Measurements from ENCODE around the gene IGFL1.
"Not testable (repeated sequence)": the region's sequence is repeated elsewhere in the genome, so short reads cannot be mapped to it uniquely, and the experiment has no call there.

The IGFL1 gene

DNA sequence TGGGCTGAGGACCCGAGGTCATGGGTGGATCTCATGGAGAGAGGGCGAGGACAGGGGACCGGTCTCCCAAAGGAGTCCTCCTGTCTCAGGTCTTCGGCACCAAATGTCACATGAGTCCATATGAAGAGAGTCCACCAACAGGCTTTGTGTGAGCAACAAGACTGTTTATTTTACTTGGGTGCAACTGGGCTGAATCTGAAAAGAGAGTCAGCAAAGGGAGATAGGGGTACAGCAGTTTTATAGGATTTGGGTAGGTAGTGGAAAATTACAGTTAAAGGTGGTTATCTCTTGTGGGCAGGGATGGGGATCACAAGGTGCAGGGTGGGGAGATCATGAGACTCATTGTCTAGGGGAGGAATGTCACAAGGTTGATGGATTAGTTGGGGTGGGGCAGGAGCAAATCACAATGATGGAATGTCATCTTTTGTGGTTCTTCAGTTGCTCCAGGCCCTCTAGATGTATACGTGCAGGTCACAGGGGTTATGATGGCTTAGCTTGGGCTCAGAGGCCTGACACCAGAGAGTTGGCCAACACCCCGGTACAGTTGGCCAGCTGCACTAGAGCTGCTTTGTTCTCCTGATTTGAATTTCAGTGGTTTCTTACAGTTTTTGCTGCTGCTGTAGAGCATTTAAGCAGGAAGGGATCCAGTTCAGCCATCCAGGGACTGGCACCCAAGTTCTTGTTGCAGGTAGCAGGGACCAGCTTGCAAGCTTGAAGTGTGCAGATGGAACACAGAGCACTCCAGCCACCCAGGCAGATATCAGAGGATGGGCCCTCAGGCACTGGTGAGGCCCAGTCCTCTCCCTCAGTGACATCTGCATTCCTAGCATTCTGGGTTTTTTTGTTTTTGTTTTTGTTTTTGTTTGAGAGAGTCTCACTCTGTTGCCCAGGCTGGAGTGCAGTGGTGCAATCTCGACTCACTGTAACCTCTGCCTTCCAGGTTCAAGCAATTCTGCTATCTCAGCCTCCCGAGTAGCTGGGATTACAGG is 26.4 kb upstream of the IGFL1 start:
- DNase-seq, result no peak

DNA sequence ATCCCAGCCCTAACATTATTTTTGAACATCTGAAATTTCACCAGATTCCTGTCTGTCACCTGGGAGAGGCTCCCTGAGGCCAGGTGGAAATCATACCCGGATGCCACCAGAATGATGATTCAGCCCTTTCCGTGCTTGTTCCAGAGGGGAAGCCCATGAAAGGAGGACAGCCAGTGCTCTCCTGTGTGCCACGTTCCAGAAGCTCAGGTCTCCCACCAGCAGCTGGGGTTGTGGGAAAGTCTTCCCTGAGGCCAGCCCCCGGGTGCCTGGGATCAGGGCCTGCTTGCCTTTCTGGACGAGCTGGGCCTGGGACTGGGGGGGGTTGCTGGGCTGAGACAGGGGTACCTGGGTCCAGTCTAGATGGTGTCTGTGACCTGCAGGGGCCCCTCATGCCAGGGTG is 25.5 kb upstream of the IGFL1 start:
- no peak for DNase-seq

GRCh38 chr19:46205183-46205984 is 24.2 kb upstream of the IGFL1 start:
- no peak for DNase-seq

DNA sequence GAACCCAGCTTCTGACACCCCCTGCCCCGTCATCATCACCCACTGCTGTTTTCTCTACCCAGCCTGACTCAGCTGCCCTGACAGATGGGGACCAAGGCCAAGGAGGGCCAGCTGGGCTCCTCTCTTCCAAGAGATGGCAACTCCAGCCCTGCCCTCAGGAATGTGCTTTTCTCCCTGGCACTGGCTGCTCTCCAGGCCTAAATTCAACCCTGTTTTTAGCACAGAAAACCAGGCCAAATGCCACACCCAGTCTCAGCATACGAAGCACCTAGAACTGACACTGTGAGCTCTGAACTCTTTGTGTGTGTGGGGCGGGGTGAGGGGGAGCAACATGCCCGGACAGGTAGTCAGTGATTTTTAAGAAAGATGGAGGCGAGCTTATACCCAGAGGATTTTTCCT is 23.4 kb upstream of the IGFL1 start:
- DNase-seq, result no peak

DNA sequence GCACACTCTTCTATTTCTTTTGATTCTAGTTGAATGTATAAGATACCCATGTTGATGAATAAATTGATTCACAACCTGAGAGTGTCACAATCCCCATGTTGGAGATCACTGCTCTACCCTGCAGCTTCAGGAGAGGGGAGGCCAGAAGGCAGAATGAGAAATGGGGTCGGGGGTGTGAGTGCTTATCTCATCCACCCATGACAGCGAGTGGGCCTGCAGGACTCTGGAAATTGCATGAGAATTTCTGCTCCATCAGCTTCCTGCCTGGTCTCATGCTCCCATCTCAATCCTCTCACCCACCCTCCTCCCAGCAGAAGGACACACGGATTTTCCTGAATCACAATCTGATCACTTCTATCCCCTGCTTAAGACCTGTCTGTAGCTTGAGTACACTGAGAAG is 22.9 kb upstream of the IGFL1 start:
- no peak for DNase-seq

GRCh38 chr19:46207858-46208257 is 21.7 kb upstream of the IGFL1 start:
- not testable (repeated sequence) for DNase-seq

DNA sequence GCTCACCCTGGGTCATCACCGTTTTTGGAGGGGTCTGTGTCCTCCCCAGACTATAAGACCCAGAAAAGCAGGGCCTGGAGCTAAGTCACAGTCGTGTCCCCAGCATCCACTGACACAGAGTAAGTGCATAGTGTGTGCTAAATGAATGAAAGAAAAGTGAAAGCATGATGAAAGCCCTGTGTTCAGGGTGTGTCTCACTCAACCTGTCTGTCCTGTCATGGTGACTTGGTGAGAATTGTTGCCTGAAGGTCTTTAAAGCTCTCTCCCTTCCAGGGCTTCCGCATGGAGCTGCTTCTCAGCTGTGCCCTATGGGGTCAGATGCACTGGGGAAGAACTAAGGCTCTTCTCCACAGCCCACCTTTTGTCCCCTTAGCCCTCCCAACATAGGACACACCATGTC is 20.5 kb upstream of the IGFL1 start:
- DNase-seq, result no peak

DNA sequence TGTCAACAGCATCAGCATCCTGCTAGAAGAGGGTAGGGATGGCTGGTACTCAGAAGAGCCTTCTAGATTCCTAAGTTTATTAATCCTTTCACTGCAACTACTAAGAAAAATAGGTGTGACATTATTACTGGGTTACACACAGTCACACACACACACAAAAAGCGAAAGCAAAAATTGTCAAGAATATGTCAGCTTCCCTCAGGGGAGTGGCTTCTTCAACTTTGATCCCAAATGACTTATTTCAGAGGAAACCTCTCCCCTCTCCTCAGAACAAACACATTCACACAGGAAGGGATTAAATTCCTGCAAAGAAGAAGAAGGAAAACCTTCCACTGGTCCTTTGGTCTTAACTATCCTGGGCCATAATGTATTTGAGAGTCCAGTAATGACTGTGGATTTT is 20.1 kb upstream of the IGFL1 start:
- no peak for DNase-seq

DNA sequence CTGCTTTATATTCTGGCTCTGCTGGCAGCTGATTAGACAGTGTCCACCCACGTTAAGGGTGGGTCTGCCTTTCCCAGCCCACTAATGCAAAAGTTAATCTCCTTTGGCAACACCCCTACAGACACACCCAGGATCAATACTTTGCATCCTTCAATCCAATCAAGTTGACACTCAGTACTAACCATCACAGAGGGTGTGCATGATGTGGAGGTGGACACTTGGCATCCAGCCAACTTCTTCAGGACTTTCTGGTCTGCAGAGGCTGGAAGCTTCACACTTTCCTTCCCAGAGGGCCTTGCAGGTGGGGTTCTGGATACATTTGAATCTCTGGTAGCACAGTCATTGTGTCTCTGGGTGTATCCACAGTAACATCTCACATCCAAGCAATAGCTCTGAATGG is 18.9 kb upstream of the IGFL1 start:
- no peak for DNase-seq

DNA sequence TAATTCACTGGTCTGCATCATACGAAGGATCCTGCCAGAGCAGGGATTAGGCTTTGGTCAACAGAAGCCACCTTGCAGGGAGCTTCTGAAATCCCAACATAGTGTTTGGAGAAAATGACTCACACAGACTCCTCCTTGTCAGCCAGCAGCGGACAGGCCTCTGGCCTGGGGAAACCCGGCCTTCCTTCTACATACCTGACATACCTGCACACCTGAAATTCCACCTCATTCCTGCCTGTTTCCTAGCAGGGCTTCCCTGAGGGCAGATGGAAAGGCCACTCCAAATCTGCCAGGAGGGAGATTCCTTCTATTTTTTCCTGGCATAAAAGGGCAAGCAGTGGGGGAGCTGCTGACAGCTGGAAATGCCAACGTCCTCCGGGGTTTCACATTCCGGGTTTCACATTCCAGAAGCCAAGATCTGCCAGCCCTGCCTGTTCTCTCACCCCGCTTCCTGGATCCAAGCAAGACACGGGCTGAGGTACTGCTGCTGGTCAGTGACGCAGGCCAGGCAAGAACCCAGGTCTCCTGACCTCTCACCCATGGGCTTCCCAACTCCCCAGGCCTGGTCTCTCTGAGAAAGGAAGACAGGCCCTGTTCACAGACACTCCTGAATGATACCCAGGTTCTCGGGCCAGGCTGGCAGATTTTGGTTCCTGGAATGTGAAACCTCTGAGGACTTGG is 18.2 kb upstream of the IGFL1 start:
- no peak for DNase-seq

DNA sequence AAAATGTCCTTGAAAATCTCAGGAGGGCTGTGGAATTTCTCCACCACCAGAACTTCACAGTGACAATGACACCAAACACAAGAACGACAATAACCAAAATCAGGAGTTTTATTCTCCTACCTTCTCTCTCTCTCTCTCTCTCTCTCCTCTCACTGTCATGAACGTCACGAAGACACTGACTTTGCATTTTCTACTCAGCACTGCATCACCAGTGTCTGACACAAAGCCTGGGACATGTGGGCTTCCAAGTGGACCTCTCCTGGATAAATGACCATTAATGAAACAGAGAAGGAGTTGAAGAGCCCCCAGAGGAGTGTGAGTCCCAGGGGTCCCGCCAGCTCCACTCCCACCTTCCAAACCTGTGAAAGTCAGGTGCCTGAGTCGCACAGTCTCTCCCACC is 16.9 kb upstream of the IGFL1 start:
- not testable (repeated sequence) for DNase-seq

DNA sequence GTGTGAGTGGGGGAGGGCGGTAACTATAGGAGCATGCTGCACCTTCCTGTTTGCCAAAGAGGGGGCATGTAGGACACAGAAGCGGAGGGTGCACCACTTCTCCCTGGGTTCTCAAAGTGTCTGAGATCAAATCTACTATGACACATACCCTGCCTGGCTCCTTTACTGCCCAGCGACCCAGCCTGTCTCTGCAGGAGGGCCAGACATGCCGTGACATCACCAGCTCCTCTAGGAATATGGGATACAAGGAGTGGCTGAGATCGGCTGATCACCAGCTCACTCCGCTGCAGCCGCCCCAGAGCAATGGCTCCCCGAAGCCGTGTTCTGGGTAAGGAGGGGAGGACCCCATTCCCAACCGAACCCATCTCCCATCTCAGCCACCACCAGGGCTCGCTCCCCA is 16.4 kb upstream of the IGFL1 start:
- DNase-seq, result no peak

DNA sequence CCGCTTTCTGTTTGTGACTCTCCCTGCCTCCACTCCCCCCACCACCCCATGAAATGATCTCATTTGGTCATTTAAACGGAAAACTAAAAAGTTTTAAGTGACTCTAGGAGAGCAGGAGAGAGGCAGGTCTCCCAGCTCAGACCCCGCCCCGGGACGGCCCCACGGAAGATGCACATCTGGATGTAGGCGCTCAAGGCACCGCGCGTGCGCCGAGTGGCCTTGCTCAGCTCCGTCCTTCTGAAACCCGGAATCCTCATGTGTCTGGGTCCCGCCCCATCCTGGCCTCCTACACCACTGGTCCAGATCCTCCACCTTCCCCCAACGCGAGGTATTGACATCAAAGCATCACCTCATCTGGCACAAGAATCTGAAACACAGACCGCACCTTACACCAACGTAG is 15.7 kb upstream of the IGFL1 start:
- DNase-seq, result no peak

DNA sequence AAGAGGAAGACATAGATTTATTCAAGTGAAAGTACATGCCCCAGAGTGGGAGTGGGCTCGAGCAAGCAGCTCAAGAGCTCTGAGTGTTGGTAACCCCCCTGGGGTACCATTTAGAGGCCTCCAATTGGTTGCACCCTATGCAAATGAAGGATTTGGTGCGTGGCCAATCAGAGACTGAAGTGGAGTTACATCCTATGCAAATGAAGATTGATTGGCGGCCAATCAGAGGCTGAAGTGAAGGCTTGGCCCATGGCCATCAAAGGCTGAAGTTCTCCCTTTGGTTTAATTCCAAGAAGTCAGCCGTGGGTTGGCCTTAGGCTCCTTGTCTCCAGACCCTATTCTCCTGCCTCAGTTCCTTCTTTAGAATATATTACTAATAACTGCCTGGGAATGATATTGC is 12.9 kb upstream of the IGFL1 start:
- no peak for DNase-seq

GRCh38 chr19:46217476-46217875 is 12.1 kb upstream of the IGFL1 start:
- no peak for DNase-seq

GRCh38 chr19:46218160-46218559 is 11.4 kb upstream of the IGFL1 start:
- no peak for DNase-seq

- no peak for DNase-seq
Measured at GRCh38 chr19:46220038-46220615, 9.4 kb upstream of the IGFL1 start.

DNA sequence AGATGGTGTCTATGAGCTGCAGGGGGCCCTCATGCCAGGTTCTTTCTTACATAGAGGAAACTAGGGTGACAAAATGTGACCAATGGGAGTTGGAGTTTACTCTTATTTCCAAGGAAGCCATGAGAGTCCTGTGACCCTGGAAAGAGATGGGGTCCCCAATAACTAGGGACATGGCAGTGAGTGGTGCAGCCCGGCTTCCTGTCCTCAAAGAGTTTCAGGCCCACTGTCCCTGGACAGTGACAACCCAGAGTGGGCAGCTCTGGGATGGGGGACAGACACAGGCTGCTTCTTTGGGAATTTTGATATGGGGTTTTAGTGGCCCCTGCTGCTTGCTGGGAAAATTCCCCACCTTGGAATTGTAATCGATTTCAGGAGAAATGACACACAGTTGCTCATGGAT is 8.4 kb upstream of the IGFL1 start:
- no peak for DNase-seq

DNA sequence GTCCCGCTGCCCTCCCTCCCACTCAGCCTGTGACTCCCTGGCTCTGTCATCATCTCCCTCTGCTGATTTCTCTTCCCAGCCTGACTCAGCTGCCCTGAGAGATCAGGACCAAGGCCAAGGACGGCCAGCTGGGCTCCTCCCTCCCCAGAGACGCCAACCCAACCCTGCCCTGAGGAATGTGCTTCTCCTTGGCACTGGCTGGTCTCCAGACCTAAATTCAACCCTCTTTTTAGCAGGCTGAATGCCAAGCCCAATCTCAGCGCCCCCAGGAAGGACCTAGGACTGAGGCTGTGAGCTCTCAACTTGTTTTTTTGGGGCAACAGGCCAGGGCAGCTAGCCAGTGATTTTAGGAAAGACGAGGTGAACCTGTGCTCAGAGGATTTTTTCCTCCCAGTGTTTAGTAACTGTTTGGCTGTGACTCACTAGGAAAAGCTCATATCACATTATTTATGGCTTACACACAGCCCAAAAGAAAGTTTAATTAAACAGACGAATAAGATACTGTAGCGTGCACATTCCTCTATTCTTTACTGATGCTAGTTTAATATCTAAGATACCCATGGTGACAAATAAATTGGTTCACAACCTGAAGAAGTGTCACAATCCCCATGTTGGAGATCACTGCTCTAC is 7.4 kb upstream of the IGFL1 start:
- no peak for DNase-seq

DNA sequence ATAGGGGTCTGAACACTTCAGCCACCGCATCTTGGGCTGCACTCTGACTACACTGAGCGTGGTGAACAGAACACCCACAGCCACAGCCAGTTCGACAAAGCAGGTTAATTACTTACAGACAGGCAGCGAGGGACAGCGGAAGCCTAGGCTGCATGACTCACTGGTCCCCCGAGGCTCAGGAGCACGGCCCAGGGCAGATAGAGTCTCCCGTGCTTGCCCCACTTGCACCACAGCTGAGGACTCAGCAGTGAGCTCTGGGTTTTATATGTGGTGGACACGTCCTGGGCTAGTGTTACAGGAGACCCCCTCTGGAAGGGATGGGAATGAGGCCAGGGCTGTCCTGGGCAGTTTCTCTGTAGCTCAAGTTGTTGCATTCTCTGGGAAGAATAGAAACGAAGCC is 5.8 kb upstream of the IGFL1 start:
- DNase-seq, result not testable (repeated sequence)

- no peak for DNase-seq
Measured at GRCh38 chr19:46224773-46225172, 4.8 kb upstream of the IGFL1 start.

DNA sequence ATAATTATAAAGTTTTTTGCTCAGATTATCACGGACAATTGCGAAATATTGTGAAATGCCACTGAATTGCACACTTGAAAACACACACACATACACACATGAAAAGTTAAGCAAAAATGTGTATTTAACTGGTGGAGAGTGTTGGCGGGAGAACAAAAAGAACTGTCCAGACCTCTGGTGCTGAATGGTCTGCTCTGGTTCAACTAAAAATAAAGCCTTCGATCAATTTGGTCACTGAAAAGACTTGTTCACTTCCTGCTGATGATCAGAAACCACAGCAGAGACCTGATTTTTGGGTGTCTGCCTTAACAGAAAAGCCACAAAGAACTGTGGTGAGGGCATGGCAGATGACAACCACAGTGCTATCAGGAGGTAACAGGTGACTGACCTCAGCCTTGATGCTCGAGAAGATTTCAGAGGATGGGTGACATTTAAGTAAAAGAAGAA is 4.0 kb upstream of the IGFL1 start:
- no peak for DNase-seq
